ENCODE results near the gene KIF5C.

DNA sequence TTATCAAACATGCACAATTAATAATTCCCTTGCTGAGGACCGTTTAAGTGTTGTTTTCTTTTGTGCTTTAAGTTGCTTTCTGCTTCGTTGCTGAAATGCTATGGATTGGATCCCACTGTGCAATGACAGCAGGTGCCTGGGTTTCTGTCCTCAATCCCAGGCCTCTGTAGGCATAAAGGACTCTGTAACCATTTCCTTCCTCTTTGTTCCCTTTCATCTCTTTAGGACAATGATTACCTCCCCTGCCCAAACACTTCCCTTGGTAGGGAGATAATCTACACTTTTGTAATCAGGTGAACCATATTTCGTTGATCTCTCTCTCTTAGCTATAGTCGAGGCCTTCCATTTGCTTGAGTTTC, 104.9 kb downstream of the KIF5C start:
- TF ChIP-seq, protein P1, sequence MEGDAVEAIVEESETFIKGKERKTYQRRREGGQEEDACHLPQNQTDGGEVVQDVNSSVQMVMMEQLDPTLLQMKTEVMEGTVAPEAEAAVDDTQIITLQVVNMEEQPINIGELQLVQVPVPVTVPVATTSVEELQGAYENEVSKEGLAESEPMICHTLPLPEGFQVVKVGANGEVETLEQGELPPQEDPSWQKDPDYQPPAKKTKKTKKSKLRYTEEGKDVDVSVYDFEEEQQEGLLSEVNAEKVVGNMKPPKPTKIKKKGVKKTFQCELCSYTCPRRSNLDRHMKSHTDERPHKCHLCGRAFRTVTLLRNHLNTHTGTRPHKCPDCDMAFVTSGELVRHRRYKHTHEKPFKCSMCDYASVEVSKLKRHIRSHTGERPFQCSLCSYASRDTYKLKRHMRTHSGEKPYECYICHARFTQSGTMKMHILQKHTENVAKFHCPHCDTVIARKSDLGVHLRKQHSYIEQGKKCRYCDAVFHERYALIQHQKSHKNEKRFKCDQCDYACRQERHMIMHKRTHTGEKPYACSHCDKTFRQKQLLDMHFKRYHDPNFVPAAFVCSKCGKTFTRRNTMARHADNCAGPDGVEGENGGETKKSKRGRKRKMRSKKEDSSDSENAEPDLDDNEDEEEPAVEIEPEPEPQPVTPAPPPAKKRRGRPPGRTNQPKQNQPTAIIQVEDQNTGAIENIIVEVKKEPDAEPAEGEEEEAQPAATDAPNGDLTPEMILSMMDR (IDR thresholded peaks at IDR 0.05; ENCODE audit: borderline replicate concordance, extremely low read depth, low read length, poor library complexity, severe bottlenecking) = no peak
- TF ChIP-seq EZH2 (IDR thresholded peaks at IDR 0.05; ENCODE audit: borderline replicate concordance, low read depth, low read length, severe bottlenecking) = no peak
